ENCODE results near the gene MTFR1L. TPM values are rescaled to one million over a fixed set of nuclear protein-coding genes. Genes with fewer than 3 reads are reported as not detected.

Gene MTFR1L
- polyA plus RNA-seq, 2 of the 4 experiments (the other 2 are of a cell fraction), result 26.1 TPM

- Histone ChIP-seq H3K4me3 (no peak overlapping the region), H3K4me2 (peak overlapping the region; percentile 95), H3K4me1 (peaks cover 45% of the 10 kb centered on the region), H3K27ac (peak overlapping the region; percentile 73 to 81), H3K9me3 (no peaks in the 10 kb centered on the region)
- DNase-seq (ENCODE audit: low read depth in 1 of 2, low spot score in 1 of 2), result no peak
- CTCF ChIA-PET, result interaction anchor here (0.9 to 3.2 kb wide), 2 partner anchors 23 to 46 kb away, joined by 3 to 11 read pairs; no protein-coding TSS in a partner anchor
- WGBS (ENCODE audit: missing lambda C conversion rate), result 72% methylated on average over 9 of the region's 16 CpGs
- POLR2A ChIA-PET, result no interaction called here
- no peak for TF ChIP-seq JUNB (IDR thresholded peaks at IDR 0.05)
- TF ChIP-seq POLR2AphosphoS2 (conservative IDR thresholded peaks at IDR 0.05; ENCODE audit: low read length), result no peak
- no peak for TF ChIP-seq FOXS1 (CRISPR knock-in tag; IDR thresholded peaks at IDR 0.05)
- TF ChIP-seq NPAS2 (CRISPR knock-in tag; IDR thresholded peaks at IDR 0.05; ENCODE audit: borderline replicate concordance), result no peak
- no peak for TF ChIP-seq FOSB (CRISPR knock-in tag; IDR thresholded peaks at IDR 0.05)
- no peak for TF ChIP-seq RAD21 (conservative IDR thresholded peaks at IDR 0.05 in 1 of 2, IDR thresholded peaks at IDR 0.05 in 1 of 2)
- peak in 1 of 2 experiments; percentile 33; a peak in 2 of 6 replicates for ATAC-seq
- FAIRE-seq, result no peak
Measured at GRCh38 chr1:25774921-25775771, 44.6 kb upstream of the MTFR1L start.

GRCh38 chr1:25779388-25779787, 40.4 kb upstream of the MTFR1L start:
- FAIRE-seq, result no peak
- no peaks in the 10 kb centered on the region for H3K9me3 ChIP-seq
- WGBS (ENCODE audit: missing lambda C conversion rate), result 91% methylated on average over 8 of the region's 8 CpGs
- POLR2A ChIA-PET, result no interaction called here
- DNase-seq (ENCODE audit: low read depth in 1 of 2, low spot score in 1 of 2), result no peak
- TF ChIP-seq JUN (IDR thresholded peaks at IDR 0.05) (no peak), RFX5 (IDR thresholded peaks at IDR 0.05) (no peak), ZFP36 (IDR thresholded peaks at IDR 0.05; ENCODE audit: borderline replicate concordance, partially characterized antibody) (no peak), HEYL (CRISPR knock-in tag; IDR thresholded peaks at IDR 0.05) (no peak), POLR2AphosphoS2 (conservative IDR thresholded peaks at IDR 0.05; ENCODE audit: low read length) (no peak), TP53 (CRISPR knock-in tag; IDR thresholded peaks at IDR 0.05) (no peak), TFCP2L1 (CRISPR knock-in tag; IDR thresholded peaks at IDR 0.05) (no peak), ZC3H11A (IDR thresholded peaks at IDR 0.05) (no peak), FOSL2 (IDR thresholded peaks at IDR 0.05) (no peak), FOSL2 (CRISPR knock-in tag; IDR thresholded peaks at IDR 0.05) (no peak), EHF (CRISPR knock-in tag; IDR thresholded peaks at IDR 0.05) (no peak), HES2 (IDR thresholded peaks at IDR 0.05) (no peak)
- no peak overlapping the region for H3K4me3 ChIP-seq
- CTCF ChIA-PET, result no interaction called here
- H3K4me1 ChIP-seq, result peaks cover 29% of the 10 kb centered on the region
- H3K27ac ChIP-seq, result 0 out of 6 replicates have a peak overlapping the region, but pooled peaks of 1 of the 2 experiments have one; percentile 29
- no peak overlapping the region for H3K4me2 ChIP-seq
- ATAC-seq, result no peak

- FAIRE-seq, result no peak
- POLR2A ChIA-PET, result no interaction called here
- CTCF ChIA-PET, result interaction anchor here (1.0 to 1.5 kb wide), 2 partner anchors 16 to 170 kb away, joined by 4 to 6 read pairs; no protein-coding TSS in a partner anchor
- ATAC-seq, result no peak
- Histone ChIP-seq H3K4me3 (no peak overlapping the region), H3K27ac (peak overlapping the region in 1 of 2 experiments; percentile 68; a peak in 1 of 6 replicates), H3K4me1 (peaks cover 24% of the 10 kb centered on the region), H3K9me3 (no peaks in the 10 kb centered on the region), H3K4me2 (no peak overlapping the region)
- no peak for DNase-seq (ENCODE audit: low read depth in 1 of 2, low spot score in 1 of 2)
- no peak for TF ChIP-seq FOSB (CRISPR knock-in tag; IDR thresholded peaks at IDR 0.05)
- TF ChIP-seq ZFP36 (IDR thresholded peaks at IDR 0.05; ENCODE audit: borderline replicate concordance, partially characterized antibody), result peak; percentile 21
- 48% methylated on average over 3 of the region's 4 CpGs for WGBS (ENCODE audit: missing lambda C conversion rate)
Measured at GRCh38 chr1:25779894-25780293, 39.9 kb upstream of the MTFR1L start.

DNA sequence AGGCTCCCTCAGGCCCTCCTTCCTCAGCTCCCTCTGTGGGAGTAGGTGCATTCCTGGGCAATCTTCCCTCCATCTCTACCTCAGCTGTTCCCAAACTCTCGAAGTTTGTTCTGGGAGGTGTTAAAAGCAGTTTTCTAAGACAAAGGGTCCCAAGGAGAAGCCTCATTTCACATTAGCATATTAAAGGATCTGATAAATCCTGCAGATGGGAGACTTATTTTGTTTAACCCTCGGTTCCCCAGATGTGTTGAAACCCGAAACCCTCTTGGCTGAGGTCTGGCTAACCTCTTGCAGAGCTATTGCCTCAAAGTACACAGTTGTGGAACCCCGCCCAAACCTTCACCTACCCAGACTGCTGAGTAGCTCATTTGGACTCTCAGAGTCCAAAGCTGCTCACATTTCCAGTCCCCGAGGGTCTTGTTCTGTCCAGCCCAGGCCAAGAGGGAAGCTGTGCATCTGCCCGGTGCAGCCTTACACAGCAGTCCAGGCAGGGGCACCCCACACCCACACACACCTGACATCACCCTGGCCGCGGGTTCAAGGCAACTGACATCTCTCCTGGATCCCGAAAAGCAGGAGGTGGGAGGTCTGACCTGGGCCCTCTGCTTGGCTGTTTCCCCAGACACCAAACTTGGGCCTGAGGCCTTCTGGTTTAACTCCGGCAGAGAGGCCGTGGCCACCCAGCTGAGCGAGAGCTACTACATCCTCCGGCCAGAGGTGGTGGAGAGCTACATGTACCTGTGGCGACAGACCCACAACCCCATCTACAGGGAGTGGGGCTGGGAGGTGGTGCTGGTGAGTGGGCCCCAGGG, 39.2 kb upstream of the MTFR1L start:
- ATAC-seq, result peak in 1 of 2 experiments; percentile 53; a peak in 3 of 6 replicates
- WGBS (ENCODE audit: missing lambda C conversion rate), result 71% methylated on average over 8 of the region's 14 CpGs
- no peaks in the 10 kb centered on the region for H3K9me3 ChIP-seq
- H3K4me2 ChIP-seq, result 0 out of 3 replicates have a peak overlapping the region, but pooled peaks have one; percentile 21
- H3K27ac ChIP-seq, result peak overlapping the region; percentile 24 to 68; a peak in 3 of 6 replicates
- no peak overlapping the region for H3K4me3 ChIP-seq
- ChIA-PET POLR2A (no interaction called here), CTCF (interaction anchor here (0.6 to 1.5 kb wide), 5 partner anchors 15 to 170 kb away, joined by 3 to 6 read pairs (median 3); no protein-coding TSS in a partner anchor)
- peaks cover 17% of the 10 kb centered on the region for H3K4me1 ChIP-seq
- no peak for FAIRE-seq
- no peak for TF ChIP-seq BHLHE40 (IDR thresholded peaks at IDR 0.05; ENCODE audit: low read depth, low read length)
- no peak for TF ChIP-seq HOXB13 (CRISPR knock-in tag; IDR thresholded peaks at IDR 0.05; ENCODE audit: low read depth)
- no peak for TF ChIP-seq NPAS2 (CRISPR knock-in tag; IDR thresholded peaks at IDR 0.05; ENCODE audit: borderline replicate concordance)
- no peak for TF ChIP-seq FOSL2 (IDR thresholded peaks at IDR 0.05)
- TF ChIP-seq FOSL2 (CRISPR knock-in tag; IDR thresholded peaks at IDR 0.05), result no peak
- DNase-seq (ENCODE audit: low read depth in 1 of 2, low spot score in 1 of 2), result no peak
